NB4 (cell line): ENCODE measurements around the gene FCMR.

Experiments used
- MYC ChIP-seq: IDR thresholded peaks from 2 replicates; pipeline ENCODE4 v1.6.1; 2011; ENCODE audit warnings: low read depth, low read length
- POLR2A ChIP-seq: IDR thresholded peaks from 2 replicates; pipeline ENCODE4 v1.6.1; 2011; ENCODE audit warnings: mild to moderate bottlenecking; ENCODE audit not compliant: insufficient read length; ENCODE audit errors: extremely low read depth
- TF ChIP-seq, protein P1 (sequence below): IDR thresholded peaks from one replicate; pipeline ENCODE4 v1.5.1; 2012; ENCODE audit warnings: low read depth, low read length
- TF ChIP-seq, protein P2 (sequence below): IDR thresholded peaks from 2 replicates; pipeline ENCODE4 v1.6.1; 2011; ENCODE audit warnings: low read depth, low read length

DNA sequence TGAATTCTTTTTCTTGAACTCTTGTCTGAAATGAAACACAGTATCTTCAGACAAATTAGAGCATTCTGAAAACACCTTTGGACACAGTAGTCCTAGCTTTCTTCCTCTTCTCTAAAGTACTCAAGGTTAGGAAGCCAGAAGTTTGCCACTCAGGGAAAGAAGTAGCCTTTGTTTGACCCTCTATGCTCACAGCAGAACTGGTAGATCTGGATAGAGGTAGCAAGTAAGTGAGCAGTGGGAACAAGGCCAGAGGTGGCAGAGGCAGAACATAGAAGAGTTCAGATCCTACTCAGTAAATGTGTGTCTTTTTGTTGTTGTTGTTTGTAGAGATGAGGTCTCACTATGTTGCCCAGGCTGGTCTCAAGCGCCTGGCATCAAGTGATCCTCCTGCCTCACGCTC, 31.9 kb upstream of the FCMR start:
- TF ChIP-seq, protein P1, sequence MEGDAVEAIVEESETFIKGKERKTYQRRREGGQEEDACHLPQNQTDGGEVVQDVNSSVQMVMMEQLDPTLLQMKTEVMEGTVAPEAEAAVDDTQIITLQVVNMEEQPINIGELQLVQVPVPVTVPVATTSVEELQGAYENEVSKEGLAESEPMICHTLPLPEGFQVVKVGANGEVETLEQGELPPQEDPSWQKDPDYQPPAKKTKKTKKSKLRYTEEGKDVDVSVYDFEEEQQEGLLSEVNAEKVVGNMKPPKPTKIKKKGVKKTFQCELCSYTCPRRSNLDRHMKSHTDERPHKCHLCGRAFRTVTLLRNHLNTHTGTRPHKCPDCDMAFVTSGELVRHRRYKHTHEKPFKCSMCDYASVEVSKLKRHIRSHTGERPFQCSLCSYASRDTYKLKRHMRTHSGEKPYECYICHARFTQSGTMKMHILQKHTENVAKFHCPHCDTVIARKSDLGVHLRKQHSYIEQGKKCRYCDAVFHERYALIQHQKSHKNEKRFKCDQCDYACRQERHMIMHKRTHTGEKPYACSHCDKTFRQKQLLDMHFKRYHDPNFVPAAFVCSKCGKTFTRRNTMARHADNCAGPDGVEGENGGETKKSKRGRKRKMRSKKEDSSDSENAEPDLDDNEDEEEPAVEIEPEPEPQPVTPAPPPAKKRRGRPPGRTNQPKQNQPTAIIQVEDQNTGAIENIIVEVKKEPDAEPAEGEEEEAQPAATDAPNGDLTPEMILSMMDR = no peak
- TF ChIP-seq, protein P2, sequence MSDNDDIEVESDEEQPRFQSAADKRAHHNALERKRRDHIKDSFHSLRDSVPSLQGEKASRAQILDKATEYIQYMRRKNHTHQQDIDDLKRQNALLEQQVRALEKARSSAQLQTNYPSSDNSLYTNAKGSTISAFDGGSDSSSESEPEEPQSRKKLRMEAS = no peak
- TF ChIP-seq POLR2A = no peak
- TF ChIP-seq MYC = no peak
